Tibial nerve (tissue), 4 donors: Measurements from ENCODE around the gene KCNH1.

Source experiments
- CTCF ChIP-seq, 5 experiments: fragments of 200-600 bp in 3 of 5; fragments of 450-650 bp in 2 of 5; sonication (generic) in 3 of 5; IDR thresholded peaks; one replicate each; pipeline ENCODE4 v1.5.1; 2016 to 2019; ENCODE audit warnings: antibody characterized with exemption in 5 of 5, mild to moderate bottlenecking in 3 of 5, moderate library complexity in 2 of 5
- EP300 ChIP-seq, 2 donors: sonication (generic); formaldehyde crosslinking; IDR thresholded peaks; one replicate each; pipeline ENCODE4 v1.6.1; 2017; ENCODE audit warnings: antibody characterized with exemption in 2 of 2, mild to moderate bottlenecking in 1 of 2
- POLR2A ChIP-seq, 2 donors: fragments of 450-650 bp; IDR thresholded peaks; one replicate each; pipeline ENCODE4 v1.6.1; 2017; ENCODE audit warnings: antibody characterized with exemption in 2 of 2, mild to moderate bottlenecking in 2 of 2, moderate library complexity in 2 of 2

DNA sequence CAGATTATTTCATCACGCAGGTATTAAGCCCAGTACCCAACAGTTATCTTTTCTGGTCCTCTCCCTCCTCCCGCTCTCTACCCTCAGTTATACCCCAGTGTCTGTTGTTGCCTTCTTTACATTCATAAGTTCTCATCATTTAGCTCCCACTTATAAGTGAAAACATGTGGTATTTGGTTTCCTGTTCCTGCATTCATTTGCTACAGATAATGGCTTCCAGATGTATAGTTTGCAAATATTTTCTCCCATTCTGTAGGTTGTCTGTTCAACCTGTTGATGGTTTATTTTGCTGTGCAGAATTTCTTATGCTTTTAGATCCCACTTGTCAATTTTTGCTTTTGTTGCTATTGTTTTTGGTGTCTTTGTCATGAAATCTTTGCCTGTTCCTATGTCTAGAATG, 21.1 kb upstream of the KCNH1 start:
- TF ChIP-seq CTCF (IDR thresholded peaks at IDR 0.05) (no peak), POLR2A (IDR thresholded peaks at IDR 0.05) (no peak), EP300 (IDR thresholded peaks at IDR 0.05) (no peak)
